ENCODE results near the gene UBE2QL1.

The UBE2QL1 gene

DNA sequence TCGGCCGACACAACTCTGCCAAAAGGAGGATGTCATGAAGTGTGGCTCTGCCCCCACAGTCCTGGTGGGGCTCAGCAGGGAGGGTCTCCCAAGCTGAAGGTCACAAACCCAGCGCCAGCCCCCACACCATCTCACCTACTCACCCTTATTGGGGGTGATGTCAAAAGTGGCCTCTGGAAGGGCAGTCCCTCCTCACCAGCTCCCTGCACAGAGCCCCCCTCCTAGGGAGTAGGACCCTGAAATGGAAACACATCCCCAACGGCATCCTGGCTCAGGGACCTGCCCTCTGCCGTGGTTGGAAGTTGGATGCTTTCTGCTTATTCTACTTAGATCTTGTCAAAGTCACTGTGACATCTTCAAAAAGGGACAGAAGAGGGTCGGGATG, 94.7 kb downstream of the UBE2QL1 start (continued):
- TF ChIP-seq ZNF530 (tag by site-specific recombination; IDR thresholded peaks at IDR 0.05; ENCODE audit: low read depth): no peak

DNA sequence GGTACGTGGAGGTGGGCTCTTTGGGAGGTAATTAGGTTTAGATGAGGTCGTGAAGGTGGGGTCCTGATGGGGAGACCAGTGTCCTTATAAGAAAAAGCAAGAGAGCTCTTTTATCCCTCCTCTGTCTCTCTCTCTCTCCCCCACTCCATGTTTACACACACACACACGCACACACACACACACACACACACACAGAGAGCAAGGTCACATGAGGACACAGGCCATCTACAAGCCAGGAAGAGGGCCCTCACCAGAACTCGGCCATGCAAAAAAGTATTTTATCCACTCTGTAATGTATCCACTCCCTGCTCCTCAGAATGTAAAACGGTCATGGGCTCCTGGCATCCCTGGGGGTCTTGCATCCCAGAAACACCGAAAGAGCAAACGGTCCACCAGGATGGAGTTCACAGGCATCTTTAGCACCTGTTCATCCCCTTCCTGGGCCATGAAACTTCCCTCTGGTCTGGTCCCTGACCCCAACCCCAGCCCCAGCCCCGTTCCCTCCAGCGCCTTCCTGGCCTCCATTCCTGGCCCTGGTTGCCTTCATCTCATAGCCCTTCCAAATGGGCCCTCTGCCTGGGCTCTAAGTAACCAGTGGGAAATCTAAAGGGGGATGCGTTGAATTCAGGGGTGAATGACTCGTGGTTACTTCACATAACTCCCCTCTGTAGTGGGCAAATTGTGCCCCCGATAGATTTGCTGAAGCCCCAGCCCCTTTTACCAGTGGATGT, 95.3 kb downstream of the UBE2QL1 start:
- POLR2A ChIA-PET: no interaction called here
- Histone ChIP-seq H3K36me3 (ENCODE audit: control insufficient read depth in 2 of 2, insufficient read depth in 1 of 2, low read length in 2 of 2) (no peaks in the 10 kb centered on the region), H3K9me3 (ENCODE audit: control insufficient read depth, insufficient read depth, low read depth, low read length) (no peaks in the 10 kb centered on the region), H3K4me1 (ENCODE audit: control insufficient read depth, insufficient read depth, low read length) (no peaks in the 10 kb centered on the region), H3K27ac (ENCODE audit: extremely low read depth, low read depth, low read length) (no peak overlapping the region), H3K4me3 (ENCODE audit: low read depth, low read length) (no peak overlapping the region)
- TF ChIP-seq ZNF837 (tag by site-specific recombination; IDR thresholded peaks at IDR 0.05) (no peak), ZNF48 (tag by site-specific recombination; IDR thresholded peaks at IDR 0.05) (no peak), ZNF561 (tag by site-specific recombination; IDR thresholded peaks at IDR 0.05; ENCODE audit: borderline replicate concordance) (no peak), ZNF521 (tag by site-specific recombination; IDR thresholded peaks at IDR 0.05) (no peak), ZNF426 (tag by site-specific recombination; IDR thresholded peaks at IDR 0.05) (no peak), ZNF23 (tag by site-specific recombination; IDR thresholded peaks at IDR 0.05; ENCODE audit: borderline replicate concordance) (no peak), ZNF677 (tag by site-specific recombination; IDR thresholded peaks at IDR 0.05) (no peak), ZNF112 (tag by site-specific recombination; IDR thresholded peaks at IDR 0.05) (no peak), ZNF707 (tag by site-specific recombination; IDR thresholded peaks at IDR 0.05) (no peak), KLF9 (tag by site-specific recombination; IDR thresholded peaks at IDR 0.05; ENCODE audit: low read depth) (no peak), ZNF366 (tag by site-specific recombination; conservative IDR thresholded peaks at IDR 0.05) (no peak), ZNF24 (tag by site-specific recombination; IDR thresholded peaks at IDR 0.05) (no peak), MEIS1 (CRISPR knock-in tag; IDR thresholded peaks at IDR 0.05; ENCODE audit: borderline replicate concordance) (no peak), ZBTB48 (tag by site-specific recombination; IDR thresholded peaks at IDR 0.05) (no peak)
- TF ChIP-seq, protein P1, sequence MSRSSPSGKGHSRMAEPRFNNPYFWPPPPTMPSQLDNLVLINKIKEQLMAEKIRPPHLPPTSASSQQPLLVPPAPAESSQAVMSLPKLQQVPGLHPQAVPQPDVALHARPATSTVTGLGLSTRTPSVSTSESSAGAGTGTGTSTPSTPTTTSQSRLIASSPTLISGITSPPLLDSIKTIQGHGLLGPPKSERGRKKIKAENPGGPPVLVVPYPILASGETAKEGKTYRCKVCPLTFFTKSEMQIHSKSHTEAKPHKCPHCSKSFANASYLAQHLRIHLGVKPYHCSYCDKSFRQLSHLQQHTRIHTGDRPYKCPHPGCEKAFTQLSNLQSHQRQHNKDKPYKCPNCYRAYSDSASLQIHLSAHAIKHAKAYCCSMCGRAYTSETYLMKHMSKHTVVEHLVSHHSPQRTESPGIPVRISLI (tag by site-specific recombination; IDR thresholded peaks at IDR 0.05): no peak
- TF ChIP-seq, protein P2, sequence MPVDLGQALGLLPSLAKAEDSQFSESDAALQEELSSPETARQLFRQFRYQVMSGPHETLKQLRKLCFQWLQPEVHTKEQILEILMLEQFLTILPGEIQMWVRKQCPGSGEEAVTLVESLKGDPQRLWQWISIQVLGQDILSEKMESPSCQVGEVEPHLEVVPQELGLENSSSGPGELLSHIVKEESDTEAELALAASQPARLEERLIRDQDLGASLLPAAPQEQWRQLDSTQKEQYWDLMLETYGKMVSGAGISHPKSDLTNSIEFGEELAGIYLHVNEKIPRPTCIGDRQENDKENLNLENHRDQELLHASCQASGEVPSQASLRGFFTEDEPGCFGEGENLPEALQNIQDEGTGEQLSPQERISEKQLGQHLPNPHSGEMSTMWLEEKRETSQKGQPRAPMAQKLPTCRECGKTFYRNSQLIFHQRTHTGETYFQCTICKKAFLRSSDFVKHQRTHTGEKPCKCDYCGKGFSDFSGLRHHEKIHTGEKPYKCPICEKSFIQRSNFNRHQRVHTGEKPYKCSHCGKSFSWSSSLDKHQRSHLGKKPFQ (tag by site-specific recombination; IDR thresholded peaks at IDR 0.05): no peak
- TF ChIP-seq, protein P3, sequence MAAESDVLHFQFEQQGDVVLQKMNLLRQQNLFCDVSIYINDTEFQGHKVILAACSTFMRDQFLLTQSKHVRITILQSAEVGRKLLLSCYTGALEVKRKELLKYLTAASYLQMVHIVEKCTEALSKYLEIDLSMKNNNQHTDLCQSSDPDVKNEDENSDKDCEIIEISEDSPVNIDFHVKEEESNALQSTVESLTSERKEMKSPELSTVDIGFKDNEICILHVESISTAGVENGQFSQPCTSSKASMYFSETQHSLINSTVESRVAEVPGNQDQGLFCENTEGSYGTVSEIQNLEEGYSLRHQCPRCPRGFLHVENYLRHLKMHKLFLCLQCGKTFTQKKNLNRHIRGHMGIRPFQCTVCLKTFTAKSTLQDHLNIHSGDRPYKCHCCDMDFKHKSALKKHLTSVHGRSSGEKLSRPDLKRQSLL (tag by site-specific recombination; IDR thresholded peaks at IDR 0.05): no peak
- TF ChIP-seq, protein P4, sequence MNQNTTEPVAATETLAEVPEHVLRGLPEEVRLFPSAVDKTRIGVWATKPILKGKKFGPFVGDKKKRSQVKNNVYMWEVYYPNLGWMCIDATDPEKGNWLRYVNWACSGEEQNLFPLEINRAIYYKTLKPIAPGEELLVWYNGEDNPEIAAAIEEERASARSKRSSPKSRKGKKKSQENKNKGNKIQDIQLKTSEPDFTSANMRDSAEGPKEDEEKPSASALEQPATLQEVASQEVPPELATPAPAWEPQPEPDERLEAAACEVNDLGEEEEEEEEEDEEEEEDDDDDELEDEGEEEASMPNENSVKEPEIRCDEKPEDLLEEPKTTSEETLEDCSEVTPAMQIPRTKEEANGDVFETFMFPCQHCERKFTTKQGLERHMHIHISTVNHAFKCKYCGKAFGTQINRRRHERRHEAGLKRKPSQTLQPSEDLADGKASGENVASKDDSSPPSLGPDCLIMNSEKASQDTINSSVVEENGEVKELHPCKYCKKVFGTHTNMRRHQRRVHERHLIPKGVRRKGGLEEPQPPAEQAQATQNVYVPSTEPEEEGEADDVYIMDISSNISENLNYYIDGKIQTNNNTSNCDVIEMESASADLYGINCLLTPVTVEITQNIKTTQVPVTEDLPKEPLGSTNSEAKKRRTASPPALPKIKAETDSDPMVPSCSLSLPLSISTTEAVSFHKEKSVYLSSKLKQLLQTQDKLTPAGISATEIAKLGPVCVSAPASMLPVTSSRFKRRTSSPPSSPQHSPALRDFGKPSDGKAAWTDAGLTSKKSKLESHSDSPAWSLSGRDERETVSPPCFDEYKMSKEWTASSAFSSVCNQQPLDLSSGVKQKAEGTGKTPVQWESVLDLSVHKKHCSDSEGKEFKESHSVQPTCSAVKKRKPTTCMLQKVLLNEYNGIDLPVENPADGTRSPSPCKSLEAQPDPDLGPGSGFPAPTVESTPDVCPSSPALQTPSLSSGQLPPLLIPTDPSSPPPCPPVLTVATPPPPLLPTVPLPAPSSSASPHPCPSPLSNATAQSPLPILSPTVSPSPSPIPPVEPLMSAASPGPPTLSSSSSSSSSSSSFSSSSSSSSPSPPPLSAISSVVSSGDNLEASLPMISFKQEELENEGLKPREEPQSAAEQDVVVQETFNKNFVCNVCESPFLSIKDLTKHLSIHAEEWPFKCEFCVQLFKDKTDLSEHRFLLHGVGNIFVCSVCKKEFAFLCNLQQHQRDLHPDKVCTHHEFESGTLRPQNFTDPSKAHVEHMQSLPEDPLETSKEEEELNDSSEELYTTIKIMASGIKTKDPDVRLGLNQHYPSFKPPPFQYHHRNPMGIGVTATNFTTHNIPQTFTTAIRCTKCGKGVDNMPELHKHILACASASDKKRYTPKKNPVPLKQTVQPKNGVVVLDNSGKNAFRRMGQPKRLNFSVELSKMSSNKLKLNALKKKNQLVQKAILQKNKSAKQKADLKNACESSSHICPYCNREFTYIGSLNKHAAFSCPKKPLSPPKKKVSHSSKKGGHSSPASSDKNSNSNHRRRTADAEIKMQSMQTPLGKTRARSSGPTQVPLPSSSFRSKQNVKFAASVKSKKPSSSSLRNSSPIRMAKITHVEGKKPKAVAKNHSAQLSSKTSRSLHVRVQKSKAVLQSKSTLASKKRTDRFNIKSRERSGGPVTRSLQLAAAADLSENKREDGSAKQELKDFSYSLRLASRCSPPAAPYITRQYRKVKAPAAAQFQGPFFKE (tag by site-specific recombination; IDR thresholded peaks at IDR 0.05; ENCODE audit: borderline replicate concordance): no peak
- TF ChIP-seq, protein P5, sequence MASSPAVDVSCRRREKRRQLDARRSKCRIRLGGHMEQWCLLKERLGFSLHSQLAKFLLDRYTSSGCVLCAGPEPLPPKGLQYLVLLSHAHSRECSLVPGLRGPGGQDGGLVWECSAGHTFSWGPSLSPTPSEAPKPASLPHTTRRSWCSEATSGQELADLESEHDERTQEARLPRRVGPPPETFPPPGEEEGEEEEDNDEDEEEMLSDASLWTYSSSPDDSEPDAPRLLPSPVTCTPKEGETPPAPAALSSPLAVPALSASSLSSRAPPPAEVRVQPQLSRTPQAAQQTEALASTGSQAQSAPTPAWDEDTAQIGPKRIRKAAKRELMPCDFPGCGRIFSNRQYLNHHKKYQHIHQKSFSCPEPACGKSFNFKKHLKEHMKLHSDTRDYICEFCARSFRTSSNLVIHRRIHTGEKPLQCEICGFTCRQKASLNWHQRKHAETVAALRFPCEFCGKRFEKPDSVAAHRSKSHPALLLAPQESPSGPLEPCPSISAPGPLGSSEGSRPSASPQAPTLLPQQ (tag by site-specific recombination; IDR thresholded peaks at IDR 0.05): no peak
- CTCF ChIA-PET: no interaction called here

Measured in HEK293 (cell line).